H9 (cell line): Measurements from ENCODE around the gene CNGB1. TPM values are rescaled to one million over a fixed set of nuclear protein-coding genes. Genes with fewer than 3 reads are reported as not detected.

Experiments used
- DNase-seq: peaks from one replicate; pipeline ENCODE4 v3.0.0-alpha.2; 2017
- H2AFZ ChIP-seq: one replicate; pipeline ENCODE4 v1.6.1; 2013; ENCODE audit warnings: mild to moderate bottlenecking, low read length, control low read depth, moderate library complexity
- H2AK5ac ChIP-seq: 2 replicates; pipeline ENCODE4 v1.6.1; 2013; ENCODE audit warnings: low read length, control low read depth, mixed read lengths; ENCODE audit not compliant: insufficient read length
- H2BK120ac ChIP-seq: one replicate; pipeline ENCODE4 v1.6.1; 2013; ENCODE audit warnings: low read depth, mild to moderate bottlenecking, low read length, control low read depth, inconsistent platforms; ENCODE audit not compliant: poor library complexity, severe bottlenecking
- H2BK12ac ChIP-seq: 2 replicates; pipeline ENCODE4 v1.6.1; 2013; ENCODE audit warnings: low read length, control low read depth, mixed read lengths, low read depth; ENCODE audit not compliant: insufficient read length
- H2BK15ac ChIP-seq: 2 replicates; pipeline ENCODE4 v1.6.1; 2013; ENCODE audit warnings: low read depth, low read length, control low read depth
- H2BK20ac ChIP-seq: one replicate; pipeline ENCODE4 v1.6.1; 2013; ENCODE audit warnings: low read depth, mild to moderate bottlenecking, low read length, control low read depth, inconsistent platforms; ENCODE audit not compliant: poor library complexity, severe bottlenecking
- H2BK5ac ChIP-seq: 2 replicates; pipeline ENCODE4 v1.6.1; 2013; ENCODE audit warnings: low read length, control low read depth, mixed read lengths; ENCODE audit not compliant: insufficient read length
- H3K14ac ChIP-seq: 2 replicates; pipeline ENCODE4 v1.6.1; 2013; ENCODE audit warnings: low read length, control low read depth; ENCODE audit not compliant: insufficient read depth
- H3K18ac ChIP-seq: 2 replicates; pipeline ENCODE4 v1.6.1; 2013; ENCODE audit warnings: low read depth, mild to moderate bottlenecking, mixed read lengths, low read length, control low read depth; ENCODE audit not compliant: insufficient read length
- H3K23ac ChIP-seq: 2 replicates; pipeline ENCODE4 v1.6.1; 2013; ENCODE audit warnings: low read length, control low read depth, mixed read lengths, low read depth; ENCODE audit not compliant: insufficient read length
- H3K23me2 ChIP-seq: 2 replicates; pipeline ENCODE4 v1.6.1; 2013; ENCODE audit warnings: low read depth, mild to moderate bottlenecking, mixed read lengths, low read length, control low read depth; ENCODE audit not compliant: insufficient read length, poor library complexity, severe bottlenecking
- H3K27ac ChIP-seq: 2 replicates; pipeline ENCODE4 v1.5.1; 2013; ENCODE audit warnings: low read length, control low read depth, mixed read lengths, low read depth; ENCODE audit not compliant: insufficient read length
- H3K27me3 ChIP-seq: 2 replicates; pipeline ENCODE4 v1.6.1; 2013; ENCODE audit warnings: low read length, control low read depth, inconsistent platforms; ENCODE audit not compliant: insufficient read depth
- H3K4ac ChIP-seq: 2 replicates; pipeline ENCODE4 v1.6.1; 2013; ENCODE audit warnings: low read depth, mild to moderate bottlenecking, control low read depth, inconsistent platforms, low read length, moderate library complexity
- H3K4me1 ChIP-seq: 2 replicates; pipeline ENCODE4 v1.6.1; 2013; ENCODE audit warnings: low read length, control low read depth, inconsistent platforms; ENCODE audit not compliant: insufficient read depth
- H3K4me2 ChIP-seq: 2 replicates; pipeline ENCODE4 v1.6.1; 2013; ENCODE audit warnings: low read length, control low read depth, mixed read lengths; ENCODE audit not compliant: insufficient read length, insufficient read depth
- H3K56ac ChIP-seq: 2 replicates; pipeline ENCODE4 v1.6.1; 2013; ENCODE audit warnings: low read depth, mild to moderate bottlenecking, mixed read lengths, low read length, control low read depth; ENCODE audit not compliant: insufficient read length
- H3K79me1 ChIP-seq: 2 replicates; pipeline ENCODE4 v1.6.1; 2013; ENCODE audit warnings: low read depth, mild to moderate bottlenecking, moderate library complexity, low read length, control low read depth, inconsistent platforms; ENCODE audit not compliant: insufficient read depth, poor library complexity, severe bottlenecking
- H3K79me2 ChIP-seq: 2 replicates; pipeline ENCODE4 v1.6.1; 2013; ENCODE audit warnings: low read length, control low read depth, inconsistent platforms; ENCODE audit not compliant: insufficient read depth
- H3K9ac ChIP-seq: 2 replicates; pipeline ENCODE4 v1.6.1; 2013; ENCODE audit warnings: low read length, control low read depth, mixed read lengths; ENCODE audit not compliant: insufficient read length; ENCODE audit errors: extremely low read depth
- H3K9me3 ChIP-seq: one replicate; pipeline ENCODE4 v1.6.1; 2013; ENCODE audit warnings: low read depth, low read length, inconsistent platforms; ENCODE audit not compliant: control insufficient read depth
- H3T11ph ChIP-seq: one replicate; pipeline ENCODE4 v1.6.1; 2013; ENCODE audit warnings: mild to moderate bottlenecking, low read length, control low read depth, inconsistent platforms
- H4K20me1 ChIP-seq: one replicate; pipeline ENCODE4 v1.6.1; 2013; ENCODE audit not compliant: control insufficient read depth, insufficient read length, insufficient read depth
- H4K5ac ChIP-seq: 2 replicates; pipeline ENCODE4 v1.6.1; 2013; ENCODE audit warnings: low read depth, mild to moderate bottlenecking, mixed read lengths, low read length, control low read depth; ENCODE audit not compliant: insufficient read length
- H4K8ac ChIP-seq: replicated peaks from 2 replicates; pipeline ENCODE4 v1.6.1; 2013; ENCODE audit warnings: low read length, control low read depth, mixed read lengths, low read depth; ENCODE audit not compliant: insufficient read length
- H4K91ac ChIP-seq: 2 replicates; pipeline ENCODE4 v1.6.1; 2013; ENCODE audit warnings: low read depth, mild to moderate bottlenecking, moderate library complexity, mixed read lengths, low read length, control low read depth; ENCODE audit not compliant: insufficient read length
- H3K27ac Mint-ChIP-seq, 3 experiments: 2 replicates in 2 of 3; 3 replicates in 1 of 3; pipeline ENCODE4 v1.8.0; 2020 to 2021; ENCODE audit warnings: mixed read lengths in 3 of 3, mild to moderate bottlenecking in 1 of 3, moderate library complexity in 1 of 3
- H3K27me3 Mint-ChIP-seq: 2 replicates; pipeline ENCODE4 v1.8.0; 2021; ENCODE audit warnings: low read depth, mild to moderate bottlenecking, moderate library complexity, mixed read lengths
- H3K36me3 Mint-ChIP-seq, 3 experiments: 2 replicates in 2 of 3; 3 replicates in 1 of 3; pipeline ENCODE4 v1.8.0; 2020 to 2021; ENCODE audit warnings: low read depth in 3 of 3, mixed read lengths in 3 of 3; ENCODE audit not compliant: insufficient read depth in 1 of 3
- H3K4me1 Mint-ChIP-seq, 2 experiments: 2 replicates each; pipeline ENCODE4 v1.8.0; 2020; ENCODE audit warnings: mixed read lengths in 2 of 2
- H3K4me3 Mint-ChIP-seq, 2 experiments: 2 replicates in 1 of 2; 3 replicates in 1 of 2; pipeline ENCODE4 v1.8.0; 2020 to 2021; ENCODE audit warnings: mild to moderate bottlenecking in 2 of 2, mixed read lengths in 2 of 2, moderate library complexity in 1 of 2
- H3K9me3 Mint-ChIP-seq, 2 experiments: 2 replicates in 1 of 2; 3 replicates in 1 of 2; pipeline ENCODE4 v1.8.0; 2020; ENCODE audit warnings: mild to moderate bottlenecking in 2 of 2, mixed read lengths in 2 of 2, moderate library complexity in 1 of 2
- WGBS: extraction: QIAGEN DNeasy Blood & Tissue Kit; methylation state at CpG from one replicate; pipeline ENCODE4 v1.1.7; 2013; ENCODE audit warnings: missing lambda C conversion rate, low lambda C conversion rate, mixed read lengths; ENCODE audit not compliant: insufficient read length; ENCODE audit errors: extremely low coverage; 5-methylcytosine and 5-hydroxymethylcytosine counted together
- total RNA-seq: library from RNA; stranded (reverse); gene quantifications from 2 replicates; pipeline ENCODE4 v1.2.1, GENCODE V29; 2021
- TF ChIP-seq, protein P1 (sequence below): fragments of 200-600 bp; sonication (generic); conservative IDR thresholded peaks from 3 replicates; pipeline ENCODE4 v1.8.0; 2021; ENCODE audit warnings: antibody characterized with exemption, mild to moderate bottlenecking

The CNGB1 gene
- total RNA-seq, 1 experiment from 2014 or later: not detected

- Histone ChIP-seq H3K27ac (no peak overlapping the region), H3K23me2 (no peaks in the 10 kb centered on the region), H4K5ac (no peak overlapping the region), H3K27me3 (no peaks in the 10 kb centered on the region; the same call in 1 of the 2 replicates), H2BK12ac (no peak overlapping the region), H3K4ac (no peak overlapping the region), H3K79me1 (no peaks in the 10 kb centered on the region), H2BK15ac (no peak overlapping the region), H2BK20ac (no peak overlapping the region), H3K9me3 (no peaks in the 10 kb centered on the region), H4K8ac (no peak overlapping the region), H3K79me2 (no peaks in the 10 kb centered on the region), H3K56ac (no peak overlapping the region), H3K4me1 (no peaks in the 10 kb centered on the region), H3K14ac (no peak overlapping the region; the same call in 1 of the 2 replicates), H2BK120ac (no peak overlapping the region), H2BK5ac (no peak overlapping the region), H4K20me1 (no peaks in the 10 kb centered on the region), H2AFZ (no peak overlapping the region), H3K23ac (no peak overlapping the region), H3K18ac (no peak overlapping the region), H3K9ac (no peak overlapping the region), H3K4me2 (no peak overlapping the region), H3T11ph (no peak overlapping the region), H2AK5ac (no peak overlapping the region), H4K91ac (no peak overlapping the region)
- H3K36me3 Mint-ChIP-seq: no peaks in the 10 kb centered on the region
- no peaks in the 10 kb centered on the region for H3K9me3 Mint-ChIP-seq
- H3K27me3 Mint-ChIP-seq: peaks cover 4% of the 10 kb centered on the region
- DNase-seq: no peak
- H3K4me1 Mint-ChIP-seq: peaks cover 2 to 12% of the 10 kb centered on the region in 2 experiments; a peak in 3 of 4 replicates
- H3K27ac Mint-ChIP-seq: no peak overlapping the region; a peak in 1 of 7 replicates
- no CpG with 5 or more reads among the region's 10 CpGs for WGBS
- H3K4me3 Mint-ChIP-seq: no peak overlapping the region
- TF ChIP-seq, protein P1, sequence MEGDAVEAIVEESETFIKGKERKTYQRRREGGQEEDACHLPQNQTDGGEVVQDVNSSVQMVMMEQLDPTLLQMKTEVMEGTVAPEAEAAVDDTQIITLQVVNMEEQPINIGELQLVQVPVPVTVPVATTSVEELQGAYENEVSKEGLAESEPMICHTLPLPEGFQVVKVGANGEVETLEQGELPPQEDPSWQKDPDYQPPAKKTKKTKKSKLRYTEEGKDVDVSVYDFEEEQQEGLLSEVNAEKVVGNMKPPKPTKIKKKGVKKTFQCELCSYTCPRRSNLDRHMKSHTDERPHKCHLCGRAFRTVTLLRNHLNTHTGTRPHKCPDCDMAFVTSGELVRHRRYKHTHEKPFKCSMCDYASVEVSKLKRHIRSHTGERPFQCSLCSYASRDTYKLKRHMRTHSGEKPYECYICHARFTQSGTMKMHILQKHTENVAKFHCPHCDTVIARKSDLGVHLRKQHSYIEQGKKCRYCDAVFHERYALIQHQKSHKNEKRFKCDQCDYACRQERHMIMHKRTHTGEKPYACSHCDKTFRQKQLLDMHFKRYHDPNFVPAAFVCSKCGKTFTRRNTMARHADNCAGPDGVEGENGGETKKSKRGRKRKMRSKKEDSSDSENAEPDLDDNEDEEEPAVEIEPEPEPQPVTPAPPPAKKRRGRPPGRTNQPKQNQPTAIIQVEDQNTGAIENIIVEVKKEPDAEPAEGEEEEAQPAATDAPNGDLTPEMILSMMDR: no peak
Observed at GRCh38 chr16:57969451-57970123, 1.3 kb downstream of the CNGB1 start.
